GM19438 (cell line): ENCODE results near the gene CD2.

Experiments
- ATAC-seq: cut with Tn5 transposase; IDR thresholded peaks from one replicate; pipeline ENCODE4 v1.9.1; 2021; ENCODE audit warnings: low read depth; ENCODE audit not compliant: unreplicated experiment

The CD2 gene, protein sequence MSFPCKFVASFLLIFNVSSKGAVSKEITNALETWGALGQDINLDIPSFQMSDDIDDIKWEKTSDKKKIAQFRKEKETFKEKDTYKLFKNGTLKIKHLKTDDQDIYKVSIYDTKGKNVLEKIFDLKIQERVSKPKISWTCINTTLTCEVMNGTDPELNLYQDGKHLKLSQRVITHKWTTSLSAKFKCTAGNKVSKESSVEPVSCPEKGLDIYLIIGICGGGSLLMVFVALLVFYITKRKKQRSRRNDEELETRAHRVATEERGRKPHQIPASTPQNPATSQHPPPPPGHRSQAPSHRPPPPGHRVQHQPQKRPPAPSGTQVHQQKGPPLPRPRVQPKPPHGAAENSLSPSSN

DNA sequence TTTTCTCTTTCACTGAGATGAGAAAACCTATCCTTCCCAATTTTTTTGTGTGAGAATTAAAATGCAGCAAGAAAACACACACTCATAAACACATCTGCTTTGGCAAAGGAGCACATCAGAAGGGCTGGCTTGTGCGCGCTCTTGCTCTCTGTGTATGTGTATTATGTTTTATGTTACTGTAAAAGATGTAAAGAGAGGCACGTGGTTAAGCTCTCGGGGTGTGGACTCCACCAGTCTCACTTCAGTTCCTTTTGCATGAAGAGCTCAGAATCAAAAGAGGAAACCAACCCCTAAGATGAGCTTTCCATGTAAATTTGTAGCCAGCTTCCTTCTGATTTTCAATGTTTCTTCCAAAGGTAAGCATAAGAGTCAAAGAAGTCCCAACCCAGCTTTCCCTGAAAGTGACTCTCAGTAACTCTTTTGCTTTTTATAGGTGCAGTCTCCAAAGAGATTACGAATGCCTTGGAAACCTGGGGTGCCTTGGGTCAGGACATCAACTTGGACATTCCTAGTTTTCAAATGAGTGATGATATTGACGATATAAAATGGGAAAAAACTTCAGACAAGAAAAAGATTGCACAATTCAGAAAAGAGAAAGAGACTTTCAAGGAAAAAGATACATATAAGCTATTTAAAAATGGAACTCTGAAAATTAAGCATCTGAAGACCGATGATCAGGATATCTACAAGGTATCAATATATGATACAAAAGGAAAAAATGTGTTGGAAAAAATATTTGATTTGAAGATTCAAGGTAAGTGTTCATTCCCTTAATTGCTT is at the start of gene CD2:
TSS of gene CD2 (plus strand) at position 233 of the 780 bp plus-strand sequence. CDS start at position 296, 63 bp downstream.
- no peak for ATAC-seq

- no peak for ATAC-seq
Observed at GRCh38 chr1:116706123-116706522, 48.1 kb upstream of the CD2 start.

GRCh38 chr1:116706841-116707240 is 47.4 kb upstream of the CD2 start:
- ATAC-seq: no peak

DNA sequence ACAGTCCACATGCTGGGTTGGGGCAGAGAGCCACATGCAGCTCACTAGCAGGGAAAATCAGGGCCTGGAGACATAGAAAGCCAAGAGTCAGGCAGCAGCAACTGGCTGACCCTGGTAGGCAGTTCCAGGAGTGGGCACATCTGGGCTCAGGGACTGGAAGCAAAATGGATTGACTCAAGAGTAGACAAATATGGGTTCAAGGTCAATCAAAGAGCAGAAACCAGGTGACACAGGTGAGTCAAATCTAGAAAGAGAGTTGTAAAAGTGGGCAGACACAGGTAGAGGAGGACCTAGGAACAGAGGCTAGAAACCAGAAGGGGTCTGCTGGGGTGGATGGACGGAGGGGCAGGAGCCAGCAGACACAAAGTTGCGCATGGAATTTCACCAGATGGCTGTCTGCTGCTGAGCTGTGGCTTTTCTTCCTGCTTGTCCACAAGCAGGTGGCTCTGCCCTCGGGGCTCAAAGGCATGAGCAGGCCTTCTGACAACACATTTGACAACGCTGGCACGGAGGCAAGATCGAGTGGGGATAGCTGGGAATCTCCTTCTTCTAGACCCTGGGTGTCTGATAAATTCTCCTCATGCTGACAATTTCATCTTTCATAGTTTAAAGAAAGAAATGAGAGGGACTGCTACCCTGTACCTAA is 45.9 kb upstream of the CD2 start:
- no peak for ATAC-seq

- ATAC-seq: no peak
Observed at GRCh38 chr1:116709666-116710167, 44.5 kb upstream of the CD2 start.

DNA sequence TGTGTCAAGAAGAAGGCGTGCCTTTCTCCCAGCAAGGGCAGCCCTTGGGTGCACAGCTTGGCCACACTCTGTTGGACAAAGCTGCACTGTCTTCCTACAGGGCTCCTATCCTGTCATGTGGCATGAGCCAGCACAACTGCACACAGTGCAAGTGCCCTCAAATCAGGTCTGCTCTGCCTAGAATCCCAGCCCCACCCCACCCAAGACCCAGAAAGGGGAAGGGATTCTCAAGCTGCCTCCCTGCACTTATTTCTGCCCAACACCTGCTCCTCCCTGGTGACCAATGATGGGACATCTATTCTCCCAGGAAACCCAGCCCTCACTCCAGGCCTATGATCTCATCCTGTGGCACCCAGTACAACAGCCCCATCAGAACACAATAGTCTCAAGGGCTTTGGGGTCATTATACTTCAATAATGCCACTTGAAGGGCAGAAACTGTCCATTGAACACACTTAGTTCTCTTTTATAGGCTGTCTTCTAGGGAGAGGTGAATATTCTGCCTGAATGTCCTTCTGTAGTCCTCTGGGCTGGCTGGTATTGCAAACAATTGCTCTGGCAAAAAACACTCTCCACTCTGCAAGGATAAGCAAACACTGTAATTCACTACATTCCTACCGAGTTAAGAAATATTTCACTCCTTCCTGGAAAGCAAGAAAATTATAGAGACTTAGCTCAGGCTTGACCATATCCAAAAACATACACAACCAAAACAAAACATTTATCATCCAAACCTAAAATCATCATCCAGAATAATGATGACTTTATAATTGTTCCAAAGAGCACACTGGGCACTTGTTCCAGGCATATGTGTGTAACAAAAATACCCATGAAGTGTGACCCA is 43.6 kb upstream of the CD2 start:
- no peak for ATAC-seq

DNA sequence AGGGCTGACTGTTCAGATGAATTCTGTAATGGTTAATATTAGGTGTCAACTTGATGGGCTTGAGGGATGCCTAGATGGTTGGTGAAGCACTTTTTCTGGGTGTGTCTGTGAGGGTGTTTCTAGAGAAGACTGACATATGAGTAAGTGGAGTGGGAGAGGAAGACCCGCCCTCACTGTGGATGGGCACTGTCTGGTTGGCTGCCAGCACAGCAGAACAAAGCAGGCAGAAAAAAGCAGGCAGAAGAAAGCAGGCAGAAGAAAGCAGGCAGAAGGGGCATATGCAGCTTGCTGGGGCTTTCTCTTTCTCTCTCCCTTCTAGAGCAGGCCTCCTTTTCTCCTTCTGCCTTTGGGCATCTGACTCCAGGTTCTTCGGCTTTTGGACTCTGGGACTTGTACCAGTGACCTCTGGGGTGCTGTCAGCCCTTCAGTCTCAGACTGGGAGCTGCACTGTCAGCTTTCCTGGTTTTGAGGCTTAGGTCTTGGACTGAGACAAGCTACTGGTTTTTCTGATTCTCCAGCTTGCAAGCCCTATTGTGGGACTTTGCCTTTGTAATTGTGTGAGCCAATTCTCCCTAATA is 42.9 kb upstream of the CD2 start:
- no peak for ATAC-seq

DNA sequence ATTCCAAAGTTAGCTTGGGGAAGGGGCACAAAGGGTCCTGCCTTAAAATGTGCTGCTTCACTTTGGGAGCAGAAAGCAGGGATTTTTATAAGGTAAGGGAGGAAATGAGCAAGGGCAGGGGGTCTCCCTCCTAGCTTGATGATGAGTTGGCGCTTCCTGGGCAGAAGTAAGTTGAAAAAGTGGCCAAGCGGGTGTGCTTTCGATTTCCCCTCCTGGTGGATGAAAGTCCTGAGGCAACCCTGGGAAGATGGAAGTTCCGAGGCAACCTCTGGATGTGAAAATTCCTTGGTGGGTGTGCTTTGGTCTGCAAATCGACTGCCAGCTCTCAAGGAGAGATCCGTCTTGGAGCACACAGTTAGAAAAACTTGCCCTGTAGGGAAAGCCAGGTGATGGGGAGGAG is 41.7 kb upstream of the CD2 start:
- ATAC-seq: no peak

GRCh38 chr1:116713474-116713873 is 40.8 kb upstream of the CD2 start:
- no peak for ATAC-seq

DNA sequence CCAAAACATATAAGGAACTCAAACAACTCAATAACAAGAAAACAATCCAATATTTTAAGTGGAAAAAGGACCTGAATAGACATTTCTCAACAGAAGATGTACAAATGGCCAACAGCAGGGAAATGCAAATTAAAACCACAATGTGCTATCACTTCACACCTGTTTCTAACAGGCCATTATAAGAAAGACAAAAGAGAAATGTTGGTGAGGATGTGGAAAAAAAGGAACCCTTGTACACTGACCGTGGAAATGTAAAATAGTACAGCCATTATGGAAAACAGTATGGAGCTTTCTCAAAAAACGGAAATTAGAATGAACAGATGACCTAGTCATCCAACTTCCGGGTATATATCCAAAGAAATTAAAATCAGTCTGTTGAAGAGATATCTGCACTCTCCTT is 37.8 kb upstream of the CD2 start:
- no peak for ATAC-seq

DNA sequence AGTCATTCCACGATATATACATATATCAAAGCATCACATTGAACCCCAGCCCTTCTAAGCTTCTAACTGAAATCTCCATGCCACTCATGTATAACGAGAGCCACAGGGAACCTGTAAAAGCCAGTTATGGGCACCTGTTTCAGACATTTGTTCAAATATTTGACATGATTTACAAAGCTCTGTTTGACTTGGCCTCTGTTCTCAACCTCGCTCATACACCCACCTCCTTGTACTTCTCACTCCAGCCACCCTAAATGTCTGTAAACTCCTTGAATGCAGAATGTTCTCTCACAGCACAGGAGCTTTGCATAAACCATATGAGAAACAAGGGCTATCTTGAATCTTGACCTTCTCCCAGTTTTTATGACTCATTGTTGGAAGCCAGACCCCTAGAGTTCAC is 36.9 kb upstream of the CD2 start:
- no peak for ATAC-seq

DNA sequence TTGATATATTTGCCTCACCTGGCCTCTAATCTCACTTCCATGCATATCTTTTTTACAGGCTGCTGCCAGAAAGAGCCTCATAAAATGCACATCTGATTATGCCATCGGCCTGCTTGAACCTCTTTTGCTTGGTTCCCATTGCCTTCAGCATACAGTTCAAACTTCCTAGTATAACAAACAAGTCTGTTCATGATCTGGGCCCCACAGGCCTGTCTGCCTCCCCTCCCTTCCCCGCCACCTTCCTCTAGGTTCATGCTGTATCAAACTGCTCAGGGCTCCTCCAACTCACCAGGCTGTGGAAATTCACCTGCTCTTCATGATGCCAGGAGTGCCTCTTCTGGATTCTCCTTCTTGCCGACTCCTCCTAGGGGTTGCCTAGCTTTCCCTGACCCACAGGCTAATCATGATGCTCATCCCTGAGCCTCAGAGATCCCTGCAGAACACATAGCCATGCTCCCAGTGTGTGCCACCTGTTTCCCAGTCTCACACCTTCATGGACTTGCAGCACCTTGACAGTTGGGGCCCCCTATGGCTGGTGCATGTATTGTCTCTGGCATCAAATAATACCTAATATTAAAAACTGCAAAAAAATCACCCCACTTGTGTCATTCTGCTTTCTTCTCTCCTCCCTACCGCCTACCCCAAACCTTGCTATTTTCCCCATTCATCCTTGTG is 33.7 kb upstream of the CD2 start:
- ATAC-seq: no peak

DNA sequence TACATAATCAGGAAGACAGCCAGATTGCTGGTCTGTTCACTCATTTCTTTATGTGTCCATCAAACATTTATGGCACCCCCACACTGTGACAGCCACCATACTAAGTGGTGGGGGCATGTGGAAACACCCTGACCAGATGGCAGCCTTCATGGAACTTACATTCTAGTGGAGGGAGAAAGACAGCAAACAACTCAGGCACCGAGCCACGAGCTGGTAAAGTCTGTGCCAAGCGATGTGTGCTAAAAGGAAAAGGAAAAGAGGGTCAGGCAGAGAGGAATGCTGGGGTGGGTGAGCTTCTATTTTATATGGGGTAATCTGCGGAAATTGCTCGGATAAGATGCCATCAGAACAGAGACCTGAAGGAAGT is 33.2 kb upstream of the CD2 start:
- ATAC-seq: no peak

- no peak for ATAC-seq
Observed at GRCh38 chr1:116721451-116722007, 32.7 kb upstream of the CD2 start.

DNA sequence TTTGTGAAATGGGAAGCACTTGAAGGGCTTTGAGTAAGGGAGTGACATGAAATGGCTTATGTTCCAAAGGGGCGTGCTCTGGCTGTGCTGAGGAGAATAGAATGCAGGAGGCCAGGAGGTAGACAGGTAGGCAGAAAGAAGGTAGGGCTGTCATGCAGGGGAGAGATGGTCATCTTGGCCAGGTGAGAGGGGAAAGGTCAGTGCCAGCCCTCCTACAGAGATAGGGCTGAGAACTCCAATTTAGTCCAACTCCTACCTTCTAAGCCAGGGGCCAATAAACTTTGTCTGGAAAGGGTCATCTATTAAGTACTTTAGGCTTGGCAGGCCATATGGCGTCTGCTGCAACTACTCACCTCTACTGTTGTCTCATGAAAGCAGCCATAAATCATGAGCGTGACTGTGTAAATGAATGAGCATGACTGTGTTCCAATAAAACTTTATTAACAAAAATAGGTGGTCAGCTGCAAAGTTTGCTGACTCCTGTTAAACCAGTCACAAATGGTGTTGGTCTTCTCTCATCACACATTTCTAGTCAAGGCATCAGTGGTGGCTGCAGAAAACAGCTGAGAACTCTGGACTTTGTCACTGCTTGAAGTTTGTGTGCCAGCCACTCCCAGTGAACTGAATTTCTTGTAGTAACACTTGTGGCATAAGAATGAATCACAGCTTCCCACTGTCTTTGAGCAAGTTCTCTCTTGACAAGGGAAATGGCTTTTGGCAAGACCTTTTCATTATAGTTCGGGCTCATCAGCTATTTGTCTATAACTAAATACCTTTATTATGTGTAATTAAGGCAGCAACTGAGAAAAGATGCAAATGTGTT is 32.0 kb upstream of the CD2 start:
- ATAC-seq: no peak

- no peak for ATAC-seq
Observed at GRCh38 chr1:116724765-116725375, 29.4 kb upstream of the CD2 start.

- no peak for ATAC-seq
Observed at GRCh38 chr1:116725798-116726197, 28.4 kb upstream of the CD2 start.
